HG03432 (cell line): ENCODE measurements around the gene MACROD2.
"Not testable (repeated sequence)": the region's sequence is repeated elsewhere in the genome, so short reads cannot be mapped to it uniquely, and the experiment has no call there.

Experiments used
- ATAC-seq: cut with Tn5 transposase; IDR thresholded peaks from one replicate; pipeline ENCODE4 v1.9.1; 2021; ENCODE audit warnings: mild to moderate bottlenecking, moderate library complexity; ENCODE audit not compliant: unreplicated experiment

Gene MACROD2

GRCh38 chr20:15795305-15796019 is 1800.1 kb downstream of the MACROD2 start:
- no peak for ATAC-seq

GRCh38 chr20:15799871-15800270 is 1804.6 kb downstream of the MACROD2 start:
- ATAC-seq = no peak

DNA sequence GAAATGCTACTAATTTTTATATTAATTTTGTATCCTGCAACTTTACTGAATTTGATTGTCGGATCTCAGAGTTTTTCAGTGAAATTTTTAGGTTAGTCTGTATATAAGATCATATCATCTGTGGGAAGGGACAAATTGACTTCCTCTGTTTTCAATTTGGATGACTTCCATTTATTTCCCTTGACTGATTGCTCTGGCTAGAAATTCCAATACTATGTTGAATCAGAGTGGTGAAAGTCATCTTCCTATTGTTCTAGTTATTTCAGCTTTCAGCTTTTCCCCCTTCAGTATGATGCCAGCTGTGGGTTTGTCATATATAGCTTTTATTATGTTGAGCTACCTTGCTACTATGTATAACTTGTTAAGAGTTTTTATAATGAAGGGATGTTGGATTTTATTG is 1806.7 kb downstream of the MACROD2 start:
- ATAC-seq = no peak

DNA sequence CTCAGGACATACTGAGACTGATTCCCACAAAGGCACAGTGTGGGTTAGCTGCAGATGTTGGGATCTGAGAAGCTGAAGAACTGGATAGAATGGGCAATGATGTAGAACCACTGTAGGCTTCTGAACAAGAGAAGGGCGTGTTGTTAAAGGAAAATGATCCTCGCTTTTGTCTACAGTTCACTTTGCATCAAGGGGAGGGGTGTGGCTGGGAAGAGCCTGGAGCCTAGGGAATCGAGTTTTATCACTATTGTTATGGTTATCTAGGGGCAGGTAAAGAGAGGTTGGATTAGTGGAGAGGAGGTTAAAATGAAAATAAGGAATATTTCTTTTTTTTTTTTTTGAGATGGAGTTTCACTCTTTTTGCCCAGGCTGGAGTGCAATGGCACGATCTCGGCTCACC is 1809.8 kb downstream of the MACROD2 start:
- ATAC-seq = no peak

GRCh38 chr20:15806105-15806504 is 1810.8 kb downstream of the MACROD2 start:
- no peak for ATAC-seq

DNA sequence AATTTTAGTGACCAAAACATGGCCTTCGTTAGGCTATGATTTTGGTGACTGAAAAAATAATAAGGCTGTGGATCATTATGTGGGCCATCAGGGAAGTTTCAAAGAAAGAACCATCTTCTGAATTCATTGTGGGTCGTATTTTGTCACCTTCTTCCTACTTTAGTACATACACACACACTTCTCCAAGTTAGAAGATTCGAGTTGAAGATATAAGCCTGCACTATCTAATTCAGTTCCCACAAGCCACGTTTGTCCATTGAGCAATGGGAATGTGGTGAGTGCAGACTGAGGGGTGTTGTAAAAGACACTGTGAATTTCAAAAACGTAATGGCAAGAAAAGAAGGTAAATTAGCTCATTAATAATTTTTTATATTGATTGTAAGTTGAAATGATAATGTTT is 1812.0 kb downstream of the MACROD2 start:
- no peak for ATAC-seq

GRCh38 chr20:15807771-15808170 is 1812.5 kb downstream of the MACROD2 start:
- ATAC-seq = not testable (repeated sequence)

- no peak for ATAC-seq
Observed at GRCh38 chr20:15811951-15812350, 1816.6 kb downstream of the MACROD2 start.

DNA sequence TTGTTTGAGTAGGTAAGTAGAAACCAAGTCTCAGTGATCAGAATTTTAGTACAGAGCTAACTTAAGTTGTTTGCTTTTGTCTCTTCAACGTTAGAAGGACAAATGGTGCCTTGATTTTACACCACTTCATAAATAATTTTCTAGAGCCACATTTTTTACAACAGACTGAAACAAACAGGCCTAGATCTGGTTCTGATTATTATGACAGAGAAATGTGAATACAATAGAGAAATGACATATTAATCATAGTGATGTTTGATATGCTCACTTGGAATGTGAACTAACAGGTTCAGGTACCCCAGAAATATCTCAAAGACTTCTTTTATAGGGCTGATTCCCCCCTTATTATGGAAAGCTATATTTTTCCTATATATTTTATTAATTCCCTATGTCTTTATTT is 1817.4 kb downstream of the MACROD2 start:
- ATAC-seq = no peak

DNA sequence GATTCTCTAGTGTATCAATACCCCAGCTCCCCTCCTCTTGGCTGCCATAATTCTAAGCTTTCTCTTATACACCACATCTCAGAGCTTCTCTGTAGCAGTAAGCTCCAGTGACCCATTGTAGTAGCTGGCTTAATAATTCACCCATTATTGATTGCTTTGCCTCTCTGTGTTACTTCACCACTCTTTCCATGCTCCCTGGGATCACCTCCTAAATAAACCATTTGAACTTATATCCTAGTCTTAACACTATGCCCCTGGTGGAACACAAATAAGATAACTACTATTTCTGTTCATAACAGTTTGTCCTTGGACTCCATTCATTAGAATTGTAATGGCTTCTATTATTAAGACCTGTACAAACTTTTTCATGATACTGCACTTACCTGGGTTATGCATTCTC is 1819.0 kb downstream of the MACROD2 start:
- ATAC-seq = no peak

DNA sequence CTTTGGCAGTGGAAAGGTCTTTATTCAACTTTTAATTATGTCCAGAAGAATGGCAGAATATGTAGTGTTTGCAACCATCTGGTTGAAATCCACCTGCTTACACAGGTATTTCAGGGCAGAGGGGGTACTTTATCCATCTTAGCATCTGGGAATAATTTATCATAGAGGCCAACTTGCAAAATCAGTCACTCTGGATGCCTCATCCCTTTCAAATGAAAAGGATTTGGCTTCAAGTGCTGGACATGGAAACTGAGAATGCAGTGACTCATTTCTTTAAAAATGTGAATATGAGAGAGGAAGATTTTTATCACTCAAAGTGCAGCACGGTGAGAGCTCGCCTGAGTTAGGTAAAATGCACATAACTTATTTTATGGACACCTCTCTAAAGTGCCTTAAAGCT is 1819.6 kb downstream of the MACROD2 start:
- ATAC-seq = no peak

GRCh38 chr20:15817351-15817750 is 1822.0 kb downstream of the MACROD2 start:
- no peak for ATAC-seq

DNA sequence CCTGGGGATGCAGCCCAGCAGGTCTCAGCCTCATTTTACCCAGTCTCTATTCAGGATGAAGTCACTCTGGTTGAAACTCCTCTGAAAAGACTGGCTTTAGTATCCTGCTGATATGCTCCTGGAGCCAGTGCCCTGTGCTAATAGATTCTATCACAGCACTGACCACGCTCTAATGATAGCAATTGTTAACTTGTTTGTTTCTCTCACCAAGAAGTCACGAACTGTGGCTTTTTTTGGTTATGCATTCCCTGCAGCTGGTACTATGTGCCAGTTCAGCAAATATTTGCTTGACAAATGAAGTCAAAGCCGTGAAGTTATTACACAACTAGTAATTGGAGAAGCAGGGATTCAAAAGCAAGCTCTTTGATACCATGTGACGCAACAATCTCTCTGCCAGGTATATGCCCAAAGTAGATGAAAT is 1823.3 kb downstream of the MACROD2 start:
- ATAC-seq = no peak

- ATAC-seq = no peak
Observed at GRCh38 chr20:15823718-15824117, 1828.4 kb downstream of the MACROD2 start.

DNA sequence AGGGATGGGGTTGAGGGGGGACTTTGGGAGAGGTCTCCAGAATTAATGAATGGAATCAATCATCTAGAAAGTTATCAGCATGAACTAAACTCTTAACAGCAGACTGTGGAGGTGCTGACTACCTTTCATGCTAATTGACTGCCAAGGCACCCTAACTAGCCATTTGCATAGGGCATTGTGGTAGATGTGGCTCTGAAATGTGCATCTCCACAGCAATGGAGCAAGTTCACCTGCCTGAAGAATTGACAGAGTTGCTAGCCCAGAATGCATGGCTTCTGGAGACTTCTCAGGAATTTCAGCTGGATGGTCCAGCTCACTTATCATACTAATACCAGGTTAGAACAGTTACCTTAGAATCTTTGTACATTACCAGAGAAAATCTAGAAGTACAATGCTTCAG is 1832.3 kb downstream of the MACROD2 start:
- no peak for ATAC-seq

DNA sequence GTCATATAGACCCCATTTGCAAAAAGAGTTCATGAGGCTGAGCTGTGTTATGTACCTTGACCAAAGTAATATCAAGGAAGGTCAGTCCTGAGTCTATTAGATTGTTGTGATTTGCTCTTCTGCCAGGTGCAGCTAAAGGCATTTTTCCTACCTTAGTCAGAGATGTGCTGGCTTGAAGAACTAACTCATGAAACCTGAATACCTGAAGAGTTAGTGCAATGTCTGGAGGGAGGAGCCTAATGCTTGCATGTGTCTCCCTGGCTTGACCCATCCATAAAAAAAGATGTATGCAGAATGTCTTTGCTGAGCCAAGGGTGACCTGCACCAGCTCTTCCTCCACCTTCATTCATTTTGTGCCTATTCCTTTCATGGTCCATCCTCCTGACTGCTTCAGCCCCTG is 1835.9 kb downstream of the MACROD2 start:
- no peak for ATAC-seq

DNA sequence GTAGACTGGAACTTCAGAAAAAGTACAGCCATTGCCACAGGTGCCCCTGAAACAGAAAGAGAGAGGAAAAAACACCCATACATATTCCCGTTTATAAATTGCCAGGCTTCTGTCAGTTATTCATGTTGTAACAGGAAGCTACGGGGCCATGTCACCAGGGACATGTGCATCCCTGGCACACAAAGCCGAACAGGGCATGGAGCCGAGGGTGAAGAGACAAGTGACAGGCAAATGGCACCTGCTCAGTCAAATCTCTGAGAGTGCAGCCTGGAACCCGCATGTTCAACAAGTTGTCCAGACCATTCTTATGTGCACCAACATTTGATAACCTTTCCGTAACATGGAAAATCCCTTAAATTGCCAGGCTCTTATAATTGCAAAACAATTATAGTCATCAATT is 1837.2 kb downstream of the MACROD2 start:
- no peak for ATAC-seq

DNA sequence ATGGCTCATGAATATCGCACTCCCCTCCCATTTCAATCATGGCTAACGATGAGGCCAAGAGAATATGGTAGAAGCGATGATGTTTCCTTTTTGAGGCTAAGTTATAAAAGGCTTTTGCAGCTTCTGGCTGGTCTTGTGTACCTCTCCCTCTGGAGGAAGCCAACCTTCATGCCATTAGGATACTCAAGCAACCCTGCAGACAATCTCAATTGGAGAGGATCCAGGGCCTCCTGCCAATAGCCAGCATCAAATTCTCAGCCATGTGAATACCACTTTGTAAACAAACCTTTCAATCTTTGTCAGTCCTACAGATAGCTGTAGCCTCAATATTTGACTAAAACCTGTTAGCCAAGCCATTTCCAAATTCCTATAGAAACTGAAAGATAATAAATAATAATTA is 1839.5 kb downstream of the MACROD2 start:
- ATAC-seq = no peak

- no peak for ATAC-seq
Observed at GRCh38 chr20:15835811-15836210, 1840.5 kb downstream of the MACROD2 start.

GRCh38 chr20:15836634-15837033 is 1841.3 kb downstream of the MACROD2 start:
- ATAC-seq = no peak

DNA sequence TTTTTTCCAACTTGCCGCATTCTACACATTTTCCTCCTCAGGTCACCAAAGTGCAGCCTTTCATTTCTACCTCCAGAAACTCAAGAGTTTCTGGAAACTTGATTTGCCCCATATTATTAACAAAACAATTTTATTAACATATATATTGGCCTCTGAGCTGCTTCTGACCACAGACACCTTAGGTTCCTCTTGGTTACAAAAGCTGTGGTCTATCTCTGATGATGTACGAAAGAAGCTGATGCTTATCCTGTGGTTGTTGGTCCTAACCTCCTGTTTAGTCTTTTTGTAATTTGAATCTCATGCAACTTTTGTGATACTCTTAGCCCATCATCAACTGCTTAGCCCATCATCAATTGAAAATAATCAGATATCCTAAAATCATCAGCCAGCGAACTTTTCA is 1842.2 kb downstream of the MACROD2 start:
- no peak for ATAC-seq

- ATAC-seq = no peak
Observed at GRCh38 chr20:15838466-15838865, 1843.2 kb downstream of the MACROD2 start.

- no peak for ATAC-seq
Observed at GRCh38 chr20:15840636-15841301, 1845.5 kb downstream of the MACROD2 start.
